Measurements from ENCODE around the gene TWNK. TPM values are rescaled to one million over a fixed set of nuclear protein-coding genes. Genes with fewer than 3 reads are reported as not detected.
A peak's percentile ranks its signal among the peaks of the same experiment; 100 is the strongest.

The TWNK gene
- total and polyA plus RNA-seq, 7 experiments from 2014 or later, result 5.8 to 18.9 (median 14.8) TPM

GRCh38 chr10:101021692-101022251 is 34.4 kb downstream of the TWNK start:
- H3K36me3 ChIP-seq (ENCODE audit: control insufficient read depth in 2 of 3, insufficient read depth in 3 of 3, low read length in 3 of 3), result no peaks in the 10 kb centered on the region
- Mint-ChIP-seq H3K4me3 (no peak overlapping the region), H3K36me3 (no peaks in the 10 kb centered on the region), H3K27ac (no peak overlapping the region), H3K27me3 (peaks cover 26 to 37% (median 35%) of the 10 kb centered on the region in 5 donors), H3K9me3 (no peaks in the 10 kb centered on the region), H3K4me1 (peaks cover 0 to 10% (median 4%) of the 10 kb centered on the region in 7 donors)
- ChIA-PET POLR2A (no interaction called here), CTCF (no interaction called here)
- H3K4me3 ChIP-seq (ENCODE audit: low read length), result no peak overlapping the region
- no peak overlapping the region for H3K27ac ChIP-seq (ENCODE audit: low read depth, low read length)
- H3K9me3 ChIP-seq (ENCODE audit: control insufficient read depth in 2 of 3, low read length in 3 of 3), result no peaks in the 10 kb centered on the region
- peaks cover 0 to 2% of the 10 kb centered on the region in 2 donors for H3K27me3 ChIP-seq (ENCODE audit: control insufficient read depth in 2 of 2, insufficient read depth in 2 of 2, low read length in 2 of 2)
- intact Hi-C loops (cut with micrococcal nuclease), result no loop called here
- ATAC-seq, result no peak
- H3K4me1 ChIP-seq (ENCODE audit: control insufficient read depth in 2 of 2, insufficient read depth in 2 of 2, low read length in 2 of 2), result no peaks in the 10 kb centered on the region
- no peak for DNase-seq

- ChIA-PET CTCF (no interaction called here), POLR2A (interaction anchor here (0.9 kb wide), 1 partner anchor 29 kb away, joined by 3 read pairs; no protein-coding TSS in a partner anchor)
- H3K4me3 Mint-ChIP-seq, result no peak overlapping the region
- H3K9me3 Mint-ChIP-seq, result no peaks in the 10 kb centered on the region
- H3K9me3 ChIP-seq (ENCODE audit: control insufficient read depth in 2 of 3, low read length in 3 of 3), result no peaks in the 10 kb centered on the region
- H3K27ac Mint-ChIP-seq, result no peak overlapping the region
- no peaks in the 10 kb centered on the region for H3K36me3 ChIP-seq (ENCODE audit: control insufficient read depth in 2 of 3, insufficient read depth in 3 of 3, low read length in 3 of 3)
- H3K4me1 Mint-ChIP-seq, result peaks cover 0 to 10% (median 4%) of the 10 kb centered on the region in 7 donors
- peaks cover 17 to 29% (median 22%) of the 10 kb centered on the region in 5 donors for H3K27me3 Mint-ChIP-seq
- intact Hi-C loops (cut with micrococcal nuclease), result no loop called here
- ATAC-seq, result no peak
- no peak for DNase-seq
- no peak overlapping the region for H3K4me3 ChIP-seq (ENCODE audit: low read length)
- H3K27me3 ChIP-seq (ENCODE audit: control insufficient read depth in 2 of 2, insufficient read depth in 2 of 2, low read length in 2 of 2), result no peaks in the 10 kb centered on the region
- no peaks in the 10 kb centered on the region for H3K4me1 ChIP-seq (ENCODE audit: control insufficient read depth in 2 of 2, insufficient read depth in 2 of 2, low read length in 2 of 2)
- no peak overlapping the region for H3K27ac ChIP-seq (ENCODE audit: low read depth, low read length)
- H3K36me3 Mint-ChIP-seq, result no peaks in the 10 kb centered on the region
These were observed 35.8 kb downstream of the TWNK start for GRCh38 chr10:101022967-101023705.

GRCh38 chr10:101027106-101027720 is 39.9 kb downstream of the TWNK start:
- POLR2A ChIA-PET, result no interaction called here
- no peaks in the 10 kb centered on the region for H3K9me3 Mint-ChIP-seq
- Histone ChIP-seq H3K27me3 (ENCODE audit: control insufficient read depth in 2 of 2, insufficient read depth in 2 of 2, low read length in 2 of 2) (no peaks in the 10 kb centered on the region), H3K27ac (ENCODE audit: low read depth, low read length) (no peak overlapping the region), H3K4me1 (ENCODE audit: control insufficient read depth in 2 of 2, insufficient read depth in 2 of 2, low read length in 2 of 2) (peaks cover 5% of the 10 kb centered on the region in 2 donors), H3K9me3 (ENCODE audit: control insufficient read depth in 2 of 3, low read length in 3 of 3) (no peaks in the 10 kb centered on the region), H3K4me3 (ENCODE audit: low read length) (no peak overlapping the region), H3K36me3 (ENCODE audit: control insufficient read depth in 2 of 3, insufficient read depth in 3 of 3, low read length in 3 of 3) (peaks cover 0 to 6% (median 0%) of the 10 kb centered on the region in 3 experiments)
- H3K4me1 Mint-ChIP-seq, result peaks cover 0 to 9% (median 2%) of the 10 kb centered on the region in 7 donors
- intact Hi-C loops (cut with micrococcal nuclease), result no loop called here
- H3K4me3 Mint-ChIP-seq, result no peak overlapping the region
- CTCF ChIA-PET, result no interaction called here
- ATAC-seq (no peak), DNase-seq (no peak)
- H3K36me3 Mint-ChIP-seq, result no peaks in the 10 kb centered on the region
- peaks cover 0 to 21% (median 0%) of the 10 kb centered on the region in 5 donors for H3K27me3 Mint-ChIP-seq
- H3K27ac Mint-ChIP-seq, result peak overlapping the region in 1 of 9 donors; percentile 37

- no peaks in the 10 kb centered on the region for H3K27me3 ChIP-seq (ENCODE audit: control insufficient read depth in 2 of 2, insufficient read depth in 2 of 2, low read length in 2 of 2)
- H3K4me3 ChIP-seq (ENCODE audit: low read length), result no peak overlapping the region
- H3K4me3 Mint-ChIP-seq, result no peak overlapping the region
- H3K27me3 Mint-ChIP-seq, result peaks cover 0 to 21% (median 0%) of the 10 kb centered on the region in 5 donors
- peaks cover 0 to 6% (median 0%) of the 10 kb centered on the region in 3 experiments for H3K36me3 ChIP-seq (ENCODE audit: control insufficient read depth in 2 of 3, insufficient read depth in 3 of 3, low read length in 3 of 3)
- H3K9me3 ChIP-seq (ENCODE audit: control insufficient read depth in 2 of 3, low read length in 3 of 3), result no peaks in the 10 kb centered on the region
- DNase-seq, result no peak
- ChIA-PET CTCF (interaction anchor here (1.0 to 1.6 kb wide), 3 partner anchors 10 to 32 kb away, joined by 3 to 5 read pairs (median 3); no protein-coding TSS in a partner anchor), POLR2A (no interaction called here)
- peaks cover 6 to 20% (median 15%) of the 10 kb centered on the region in 7 donors for H3K4me1 Mint-ChIP-seq
- no peaks in the 10 kb centered on the region for H3K9me3 Mint-ChIP-seq
- peak overlapping the region in 1 of 9 donors; percentile 34 for H3K27ac Mint-ChIP-seq
- no peak overlapping the region for H3K27ac ChIP-seq (ENCODE audit: low read depth, low read length)
- no peak for ATAC-seq
- peaks cover 12 to 14% of the 10 kb centered on the region in 2 donors for H3K4me1 ChIP-seq (ENCODE audit: control insufficient read depth in 2 of 2, insufficient read depth in 2 of 2, low read length in 2 of 2)
- no peaks in the 10 kb centered on the region for H3K36me3 Mint-ChIP-seq
- intact Hi-C loops (cut with micrococcal nuclease), result no loop called here
These were observed 41.3 kb downstream of the TWNK start for GRCh38 chr10:101028446-101029337.

GRCh38 chr10:101029520-101030295 is 42.4 kb downstream of the TWNK start:
- H3K27ac Mint-ChIP-seq, result no peak overlapping the region
- peak overlapping the region in 5 of 10 donors; percentile 63 to 99 (median 85) for H3K4me3 Mint-ChIP-seq
- intact Hi-C loops (cut with micrococcal nuclease), result loop anchor here (5.0 to 10.0 kb wide), 5 partner anchors 93 to 1025 kb away; partner anchors contain the start of genes ARMH3 (in 1 of the 2), BTRC (in 1 of the 2) and SLF2 (in 1 of the 2)
- ATAC-seq (no peak), DNase-seq (no peak)
- POLR2A ChIA-PET, result interaction anchor here (1.7 to 3.2 kb wide), 3 partner anchors 13 to 43 kb away, joined by 5 to 40 read pairs (median 34); partner anchors contain the start of genes LZTS2, MRPL43 and TWNK
- H3K4me1 Mint-ChIP-seq, result peaks cover 6 to 21% (median 16%) of the 10 kb centered on the region in 7 donors
- peaks cover 0 to 21% (median 0%) of the 10 kb centered on the region in 5 donors for H3K27me3 Mint-ChIP-seq
- H3K27me3 ChIP-seq (ENCODE audit: control insufficient read depth in 2 of 2, insufficient read depth in 2 of 2, low read length in 2 of 2), result no peaks in the 10 kb centered on the region
- no peaks in the 10 kb centered on the region for H3K9me3 ChIP-seq (ENCODE audit: control insufficient read depth in 2 of 3, low read length in 3 of 3)
- no peak overlapping the region for H3K27ac ChIP-seq (ENCODE audit: low read depth, low read length)
- H3K4me1 ChIP-seq (ENCODE audit: control insufficient read depth in 2 of 2, insufficient read depth in 2 of 2, low read length in 2 of 2), result peaks cover 12 to 14% of the 10 kb centered on the region in 2 donors
- H3K36me3 Mint-ChIP-seq, result no peaks in the 10 kb centered on the region
- no peak overlapping the region for H3K4me3 ChIP-seq (ENCODE audit: low read length)
- H3K9me3 Mint-ChIP-seq, result no peaks in the 10 kb centered on the region
- peaks cover 0 to 7% (median 2%) of the 10 kb centered on the region in 3 experiments for H3K36me3 ChIP-seq (ENCODE audit: control insufficient read depth in 2 of 3, insufficient read depth in 3 of 3, low read length in 3 of 3)
- CTCF ChIA-PET, result interaction anchor here (1.4 to 3.2 kb wide), 3 partner anchors 11 to 33 kb away, joined by 3 to 30 read pairs (median 5); no protein-coding TSS in a partner anchor

Measured in naive thymus-derived CD4-positive, alpha-beta T cell (primary cell).